HAP-1 (cell line): ENCODE results near the gene C15orf61.

ENCODE experiments used
- DNase-seq, 2 experiments: peaks; one replicate each; pipeline ENCODE4 v3.0.0-alpha.2; 2016 to 2020; ENCODE audit warnings: low spot score in 2 of 2
- H3K27me3 ChIP-seq: fragments of 250-450 bp; sonication (Bioruptor Pico); 2 replicates; pipeline ENCODE4 v1.5.1; 2020; ENCODE audit warnings: low read depth, mild to moderate bottlenecking, moderate library complexity
- H3K36me3 ChIP-seq: fragments of 250-450 bp; sonication (Bioruptor Pico); replicated peaks from 2 replicates; pipeline ENCODE4 v1.5.1; 2020; ENCODE audit warnings: mild to moderate bottlenecking
- H3K4me1 ChIP-seq: fragments of 250-450 bp; sonication (Bioruptor Pico); 2 replicates; pipeline ENCODE4 v1.5.1; 2020; ENCODE audit warnings: mild to moderate bottlenecking
- H3K4me3 ChIP-seq: fragments of 250-450 bp; sonication (Bioruptor Pico); 2 replicates; pipeline ENCODE4 v1.5.1; 2020; ENCODE audit warnings: mild to moderate bottlenecking, moderate library complexity
- H3K9me3 ChIP-seq: fragments of 250-450 bp; sonication (Bioruptor Pico); 2 replicates; pipeline ENCODE4 v1.5.1; 2020; ENCODE audit warnings: mild to moderate bottlenecking, moderate library complexity
- in situ Hi-C: fragments of 300-500 bp; cut with MboI; formaldehyde crosslinking; loops from 3 replicates; pipeline ENCODE4 v1.14.3; 2020; ENCODE audit warnings: low sequenced_read_pairs, inconsistent platforms, mixed read lengths

C15orf61 gene

GRCh38 chr15:67524235-67524634, 3.3 kb downstream of the C15orf61 start:
- H3K27me3 ChIP-seq, result no peaks in the 10 kb centered on the region
- H3K9me3 ChIP-seq, result no peaks in the 10 kb centered on the region
- in situ Hi-C loops, result no loop called here
- H3K4me1 ChIP-seq, result peaks cover 41% of the 10 kb centered on the region
- peaks cover 5% of the 10 kb centered on the region; the same call in 1 of the 2 replicates for H3K36me3 ChIP-seq
- H3K4me3 ChIP-seq, result no peak overlapping the region
- DNase-seq, result peak in 1 of 2 experiments; percentile 38

DNA sequence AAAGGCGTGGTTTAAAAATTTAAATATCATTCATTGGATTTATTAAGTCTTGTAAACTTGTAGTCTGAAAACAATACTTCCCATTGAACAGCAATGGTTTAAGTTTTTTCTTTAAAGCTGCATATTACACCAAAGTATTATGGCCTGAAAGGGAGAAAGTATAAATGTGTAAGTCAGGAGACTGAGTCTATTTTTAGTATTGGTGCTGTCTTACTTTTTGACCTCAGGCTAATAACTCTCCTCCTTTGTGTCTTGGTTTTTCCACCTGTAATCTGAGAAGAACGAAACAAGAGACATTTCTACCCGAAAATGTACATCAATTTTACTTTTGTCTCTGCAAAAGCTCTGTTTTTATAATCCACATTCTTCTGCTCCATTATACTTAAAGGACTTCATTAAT, 7.6 kb downstream of the C15orf61 start:
- Histone ChIP-seq H3K36me3 (peaks cover 5% of the 10 kb centered on the region; the same call in 1 of the 2 replicates), H3K4me1 (peaks cover 22% of the 10 kb centered on the region), H3K9me3 (no peaks in the 10 kb centered on the region), H3K27me3 (no peaks in the 10 kb centered on the region), H3K4me3 (no peak overlapping the region)
- DNase-seq, result peak in 1 of 2 experiments; percentile 70
- in situ Hi-C loops, result no loop called here

GRCh38 chr15:67531379-67531914, 10.5 kb downstream of the C15orf61 start:
- in situ Hi-C loops, result no loop called here
- DNase-seq, result no peak

DNA sequence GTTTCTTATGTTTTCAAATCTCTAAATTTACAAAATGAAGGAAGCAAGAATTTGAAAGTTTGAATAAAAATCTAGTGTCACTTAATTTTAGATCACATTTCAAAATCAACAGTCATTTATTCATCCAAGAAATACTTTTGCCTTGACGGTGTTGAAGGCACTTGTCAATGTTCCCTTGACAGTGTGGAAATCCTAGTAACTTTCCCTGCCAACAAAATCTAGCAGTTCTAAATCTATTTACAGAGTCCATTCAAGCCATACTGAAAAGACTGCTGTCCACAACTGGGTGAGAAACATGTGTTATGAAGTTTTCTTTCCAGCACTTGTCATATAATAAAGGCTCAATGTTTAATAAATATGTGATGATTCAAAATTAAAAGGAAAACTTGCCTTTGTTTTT, 12.9 kb downstream of the C15orf61 start:
- Histone ChIP-seq H3K36me3 (no peaks in the 10 kb centered on the region), H3K4me3 (no peak overlapping the region), H3K4me1 (peaks cover under 1% of the 10 kb centered on the region; the same call in 1 of the 2 replicates), H3K27me3 (no peaks in the 10 kb centered on the region), H3K9me3 (no peaks in the 10 kb centered on the region)
- in situ Hi-C loops, result no loop called here
- DNase-seq, result no peak

More at GRCh38 chr15:67531379-67531914, 10.5 kb downstream of the C15orf61 start:
- peaks cover 5% of the 10 kb centered on the region; the same call in 1 of the 2 replicates for H3K36me3 ChIP-seq
- no peak overlapping the region for H3K4me3 ChIP-seq
- H3K27me3 ChIP-seq, result no peaks in the 10 kb centered on the region
- peaks cover 15% of the 10 kb centered on the region for H3K4me1 ChIP-seq
- no peaks in the 10 kb centered on the region for H3K9me3 ChIP-seq

GRCh38 chr15:67534360-67534759, 13.4 kb downstream of the C15orf61 start:
- DNase-seq, result no peak
- Histone ChIP-seq H3K4me3 (no peak overlapping the region), H3K27me3 (no peaks in the 10 kb centered on the region), H3K9me3 (no peaks in the 10 kb centered on the region), H3K36me3 (no peaks in the 10 kb centered on the region), H3K4me1 (no peaks in the 10 kb centered on the region)
- in situ Hi-C loops, result no loop called here

- in situ Hi-C loops, result no loop called here
Measured at GRCh38 chr15:67537771-67538170, 16.8 kb downstream of the C15orf61 start.

GRCh38 chr15:67542420-67543347, 21.8 kb downstream of the C15orf61 start, which contains the start of gene MAP2K5:
TSS of gene MAP2K5 (plus strand) at chr15:67542703. CDS start at chr15:67543336, 633 bp downstream.
- Histone ChIP-seq H3K36me3 (no peaks in the 10 kb centered on the region), H3K4me1 (peaks cover 16% of the 10 kb centered on the region), H3K27me3 (no peaks in the 10 kb centered on the region), H3K4me3 (peak within 1 kb of the TSS; percentile 85), H3K9me3 (no peaks in the 10 kb centered on the region)
- DNase-seq, result peak; percentile 88 to 95
- in situ Hi-C loops, result no loop called here

More at GRCh38 chr15:67537771-67538170, 16.8 kb downstream of the C15orf61 start:
- Histone ChIP-seq H3K4me1 (peaks cover 6% of the 10 kb centered on the region), H3K36me3 (no peaks in the 10 kb centered on the region), H3K27me3 (no peaks in the 10 kb centered on the region), H3K4me3 (no peak overlapping the region), H3K9me3 (no peaks in the 10 kb centered on the region)
- DNase-seq, result no peak

GRCh38 chr15:67543348-67543718, 22.4 kb downstream of the C15orf61 start:
- Histone ChIP-seq H3K36me3 (no peaks in the 10 kb centered on the region), H3K4me3 (peak overlapping the region; percentile 85), H3K9me3 (no peaks in the 10 kb centered on the region), H3K27me3 (no peaks in the 10 kb centered on the region), H3K4me1 (peaks cover 22% of the 10 kb centered on the region)
- in situ Hi-C loops, result no loop called here
- DNase-seq, result peak in 1 of 2 experiments; percentile 45

GRCh38 chr15:67544475-67544874, 23.5 kb downstream of the C15orf61 start:
- no peak overlapping the region for H3K4me3 ChIP-seq
- in situ Hi-C loops, result no loop called here

GRCh38 chr15:67545864-67546263, 24.9 kb downstream of the C15orf61 start:
- Histone ChIP-seq H3K4me1 (peaks cover 43% of the 10 kb centered on the region), H3K4me3 (no peak overlapping the region), H3K27me3 (no peaks in the 10 kb centered on the region), H3K9me3 (no peaks in the 10 kb centered on the region), H3K36me3 (no peaks in the 10 kb centered on the region)
- in situ Hi-C loops, result no loop called here
- no peak for DNase-seq

More at GRCh38 chr15:67544475-67544874, 23.5 kb downstream of the C15orf61 start:
- no peaks in the 10 kb centered on the region for H3K27me3 ChIP-seq
- H3K36me3 ChIP-seq, result no peaks in the 10 kb centered on the region
- DNase-seq, result no peak
- H3K4me1 ChIP-seq, result peaks cover 33% of the 10 kb centered on the region
- no peaks in the 10 kb centered on the region for H3K9me3 ChIP-seq

DNA sequence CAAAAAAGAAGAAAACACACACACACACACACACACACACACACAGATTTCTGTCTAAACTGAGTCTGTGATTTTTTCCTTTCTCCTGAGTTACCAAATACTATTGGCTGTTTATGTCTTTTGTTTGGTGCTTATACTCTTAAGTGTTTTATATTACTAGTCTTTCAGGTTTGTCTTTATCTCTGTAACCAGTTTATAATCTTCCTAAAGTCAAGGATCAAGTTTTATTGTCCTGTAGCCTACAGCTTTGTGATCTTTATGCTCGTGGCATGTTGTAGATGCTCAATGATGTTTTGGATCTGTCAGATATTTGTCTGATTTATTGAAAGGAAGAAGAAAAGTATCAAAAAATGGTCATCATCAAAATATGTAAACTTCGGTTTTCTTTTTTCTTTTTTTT, 26.1 kb downstream of the C15orf61 start:
- H3K4me3 ChIP-seq, result no peak overlapping the region
- no peak for DNase-seq
- peaks cover 4% of the 10 kb centered on the region; the same call in 1 of the 2 replicates for H3K36me3 ChIP-seq
- peaks cover 36% of the 10 kb centered on the region for H3K4me1 ChIP-seq
- no peaks in the 10 kb centered on the region for H3K9me3 ChIP-seq
- H3K27me3 ChIP-seq, result no peaks in the 10 kb centered on the region
- in situ Hi-C loops, result no loop called here

DNA sequence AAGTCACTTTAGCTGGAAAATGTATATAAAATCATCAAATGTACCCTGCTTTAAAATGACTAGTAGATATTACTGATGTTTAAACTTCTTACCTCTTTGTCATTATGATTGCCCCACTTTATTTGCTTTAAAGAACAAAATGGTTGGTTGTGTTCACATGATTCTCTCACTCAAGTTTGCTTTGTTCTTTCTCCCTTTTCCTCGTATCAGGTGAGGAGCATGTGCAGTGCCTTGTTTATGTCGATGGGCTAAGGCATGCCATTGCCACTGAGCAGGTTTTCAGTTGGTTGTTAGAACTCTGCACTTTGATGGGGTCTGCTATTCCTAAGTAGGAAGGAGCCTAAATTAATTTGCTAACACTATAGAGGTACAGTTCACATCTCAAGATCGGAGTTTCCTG, 26.9 kb downstream of the C15orf61 start:
- Histone ChIP-seq H3K36me3 (peaks cover 4% of the 10 kb centered on the region; the same call in 1 of the 2 replicates), H3K4me1 (peaks cover 36% of the 10 kb centered on the region), H3K27me3 (no peaks in the 10 kb centered on the region), H3K9me3 (no peaks in the 10 kb centered on the region), H3K4me3 (no peak overlapping the region)
- no peak for DNase-seq
- in situ Hi-C loops, result no loop called here

DNA sequence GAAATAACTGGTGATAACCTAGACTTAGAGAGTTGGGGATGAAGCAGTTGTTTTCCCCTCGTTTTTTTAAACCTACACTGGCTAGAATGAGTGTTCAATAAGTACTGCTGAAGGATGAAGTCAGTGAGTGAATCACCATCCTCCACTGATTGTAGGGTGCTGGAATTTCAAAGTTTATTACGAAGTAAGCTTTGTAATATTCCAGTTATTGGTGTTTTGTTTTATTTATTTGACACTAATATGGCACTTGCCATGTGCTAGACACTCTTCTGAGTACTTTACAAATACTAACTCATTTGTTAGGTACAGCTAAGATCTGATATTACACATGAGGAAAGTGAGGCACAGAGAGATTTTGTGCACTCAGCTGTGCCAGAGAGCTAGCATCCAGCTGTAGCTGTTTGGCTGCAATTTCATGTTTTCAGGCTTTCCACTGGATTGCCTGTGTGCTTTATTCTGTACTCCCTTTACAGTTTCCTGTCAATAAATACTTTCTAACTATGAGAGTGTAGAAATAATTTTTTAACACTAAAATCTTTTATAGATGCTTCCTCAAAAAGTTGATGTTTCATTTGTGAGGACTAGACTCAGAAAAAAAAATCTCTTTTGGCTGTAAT, 27.4 kb downstream of the C15orf61 start:
- no peak overlapping the region for H3K4me3 ChIP-seq
- no peaks in the 10 kb centered on the region for H3K9me3 ChIP-seq
- no peak for DNase-seq
- H3K4me1 ChIP-seq, result peaks cover 33% of the 10 kb centered on the region
- no peaks in the 10 kb centered on the region for H3K27me3 ChIP-seq
- in situ Hi-C loops, result no loop called here
- peaks cover 4% of the 10 kb centered on the region; the same call in 1 of the 2 replicates for H3K36me3 ChIP-seq
